Measurements from ENCODE around the gene EML4.

DNA sequence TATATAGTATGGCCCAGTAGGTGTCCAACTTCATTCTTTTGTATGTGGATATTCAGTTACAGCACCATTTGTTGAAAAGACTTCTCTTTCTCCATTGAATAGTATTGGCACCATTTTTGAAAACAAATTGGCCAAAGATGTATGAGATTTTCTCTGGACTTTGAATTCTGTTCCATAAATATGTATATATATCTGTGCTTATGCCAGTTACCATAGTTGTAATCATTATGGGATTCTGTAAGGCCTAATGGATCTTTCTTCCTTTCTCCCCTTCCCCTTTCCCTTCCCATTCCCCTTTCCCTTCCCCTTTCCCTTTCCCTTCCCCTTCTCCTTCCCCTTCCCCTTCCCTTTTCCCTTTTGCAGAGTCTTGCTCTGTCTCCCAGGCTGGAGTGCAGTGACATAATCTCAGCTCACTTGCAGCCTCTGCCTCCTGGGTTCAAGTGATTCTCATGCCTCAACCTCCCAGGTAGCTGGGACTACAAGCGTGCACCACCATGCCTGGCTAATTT lies 140.9 kb downstream of the EML4 start:
- TF ChIP-seq GATA2 (IDR thresholded peaks at IDR 0.05; ENCODE audit: low read depth, low read length) (no peak), GATA3 (IDR thresholded peaks at IDR 0.05; ENCODE audit: low read depth, low read length) (no peak)

All from SH-SY5Y (cell line).